ENCODE data around the gene FAM181A.

Gene FAM181A

DNA sequence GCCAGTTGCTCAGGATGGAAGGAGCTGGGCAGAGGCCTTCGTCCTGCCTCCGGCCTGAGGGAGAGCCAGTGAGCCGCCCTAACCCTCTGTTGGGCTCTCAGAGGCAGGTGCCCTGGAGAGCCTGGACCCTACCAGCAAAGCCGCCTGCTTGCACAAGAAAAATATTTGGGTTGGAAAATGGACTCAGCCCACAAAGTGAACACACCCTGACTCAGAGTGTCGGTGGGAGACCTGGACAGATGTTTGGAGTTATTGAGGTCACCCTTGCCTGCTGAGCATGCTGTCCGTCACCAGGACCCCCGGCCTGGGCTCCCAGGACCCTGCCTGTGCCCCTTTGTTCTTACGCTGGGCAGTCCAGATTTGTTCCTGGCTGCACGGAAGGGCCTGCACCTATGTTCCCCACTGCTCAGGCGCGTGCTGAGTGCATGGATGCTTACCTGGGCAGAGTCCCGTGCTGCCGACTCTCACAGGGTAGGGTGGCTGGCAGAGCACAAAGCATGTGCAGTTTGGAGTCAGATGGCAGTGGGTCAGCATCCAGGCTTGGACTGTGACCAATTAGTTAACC, 22.4 kb downstream of the FAM181A start:
- CTCF ChIA-PET, result interaction anchor here (2.0 kb wide), 1 partner anchor 10 kb away, joined by 13 read pairs; no protein-coding TSS in a partner anchor
- POLR2A ChIA-PET, result interaction anchor here (1.5 kb wide), 1 partner anchor 9 kb away, joined by 5 read pairs; no protein-coding TSS in a partner anchor
- DNase-seq (ENCODE audit: extremely low spot score), result no peak
- TF ChIP-seq LEF1 (IDR thresholded peaks at IDR 0.05; ENCODE audit: borderline replicate concordance), result no peak
- TF ChIP-seq SP1 (IDR thresholded peaks at IDR 0.05), result no peak
- no peak for TF ChIP-seq CTBP1 (IDR thresholded peaks at IDR 0.05; ENCODE audit: borderline replicate concordance)
- TF ChIP-seq FOXM1 (IDR thresholded peaks at IDR 0.05; ENCODE audit: borderline replicate concordance), result no peak
- TF ChIP-seq SUZ12 (IDR thresholded peaks at IDR 0.05), result no peak
- TF ChIP-seq HDGF (IDR thresholded peaks at IDR 0.05; ENCODE audit: borderline replicate concordance), result no peak

DNA sequence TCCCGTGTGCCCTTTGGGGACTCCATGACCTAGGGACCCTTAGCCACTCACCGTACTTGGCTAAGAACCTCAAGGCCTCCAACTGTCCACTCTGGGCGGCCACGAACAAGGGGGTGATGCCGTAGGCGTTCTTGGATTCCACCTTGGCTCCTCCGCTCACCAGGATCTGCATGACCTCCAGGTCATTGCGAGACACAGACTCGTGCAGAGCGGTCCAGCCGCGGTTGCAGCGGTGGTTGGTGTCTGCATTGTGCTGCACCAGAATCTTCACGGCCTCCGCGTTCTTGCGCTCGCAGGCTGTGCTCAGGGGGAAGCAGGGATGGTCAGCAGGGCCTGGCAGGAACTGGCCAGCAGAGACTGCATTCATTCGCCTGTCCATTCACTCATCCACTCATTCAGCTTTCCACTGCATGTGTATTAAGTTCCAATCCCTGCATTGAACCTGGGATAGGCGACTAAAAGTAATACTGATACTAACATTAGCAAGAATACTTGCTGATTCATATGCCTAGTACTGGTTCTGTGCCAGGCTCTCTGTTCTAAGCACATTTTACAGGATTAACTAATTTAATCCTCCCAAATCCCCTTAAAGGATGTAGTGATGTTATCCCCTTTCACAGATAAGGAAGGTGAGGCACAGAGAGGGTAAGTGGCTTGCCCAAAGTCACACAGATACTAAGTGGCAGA, 23.9 kb downstream of the FAM181A start:
- ChIA-PET POLR2A (no interaction called here), CTCF (interaction anchor here (1.0 kb wide), 1 partner anchor 11 kb away, joined by 4 read pairs; no protein-coding TSS in a partner anchor)
- DNase-seq (ENCODE audit: extremely low spot score), result no peak
- TF ChIP-seq, protein P1, sequence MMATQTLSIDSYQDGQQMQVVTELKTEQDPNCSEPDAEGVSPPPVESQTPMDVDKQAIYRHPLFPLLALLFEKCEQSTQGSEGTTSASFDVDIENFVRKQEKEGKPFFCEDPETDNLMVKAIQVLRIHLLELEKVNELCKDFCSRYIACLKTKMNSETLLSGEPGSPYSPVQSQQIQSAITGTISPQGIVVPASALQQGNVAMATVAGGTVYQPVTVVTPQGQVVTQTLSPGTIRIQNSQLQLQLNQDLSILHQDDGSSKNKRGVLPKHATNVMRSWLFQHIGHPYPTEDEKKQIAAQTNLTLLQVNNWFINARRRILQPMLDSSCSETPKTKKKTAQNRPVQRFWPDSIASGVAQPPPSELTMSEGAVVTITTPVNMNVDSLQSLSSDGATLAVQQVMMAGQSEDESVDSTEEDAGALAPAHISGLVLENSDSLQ (IDR thresholded peaks at IDR 0.05), result no peak
- TF ChIP-seq SP1 (IDR thresholded peaks at IDR 0.05) (no peak), FOXA1 (IDR thresholded peaks at IDR 0.05) (no peak), TARDBP (IDR thresholded peaks at IDR 0.05) (no peak), ELF4 (IDR thresholded peaks at IDR 0.05) (no peak), ZNF384 (IDR thresholded peaks at IDR 0.05) (no peak), HDGF (IDR thresholded peaks at IDR 0.05; ENCODE audit: borderline replicate concordance) (no peak), FOXK2 (IDR thresholded peaks at IDR 0.05) (no peak), ARNT (IDR thresholded peaks at IDR 0.05) (no peak), BHLHE40 (IDR thresholded peaks at IDR 0.05; ENCODE audit: borderline replicate concordance) (no peak), CTBP1 (IDR thresholded peaks at IDR 0.05; ENCODE audit: borderline replicate concordance) (no peak), SUZ12 (IDR thresholded peaks at IDR 0.05) (no peak), FOXM1 (IDR thresholded peaks at IDR 0.05; ENCODE audit: borderline replicate concordance) (no peak), L3MBTL2 (conservative IDR thresholded peaks at IDR 0.05) (no peak)

DNA sequence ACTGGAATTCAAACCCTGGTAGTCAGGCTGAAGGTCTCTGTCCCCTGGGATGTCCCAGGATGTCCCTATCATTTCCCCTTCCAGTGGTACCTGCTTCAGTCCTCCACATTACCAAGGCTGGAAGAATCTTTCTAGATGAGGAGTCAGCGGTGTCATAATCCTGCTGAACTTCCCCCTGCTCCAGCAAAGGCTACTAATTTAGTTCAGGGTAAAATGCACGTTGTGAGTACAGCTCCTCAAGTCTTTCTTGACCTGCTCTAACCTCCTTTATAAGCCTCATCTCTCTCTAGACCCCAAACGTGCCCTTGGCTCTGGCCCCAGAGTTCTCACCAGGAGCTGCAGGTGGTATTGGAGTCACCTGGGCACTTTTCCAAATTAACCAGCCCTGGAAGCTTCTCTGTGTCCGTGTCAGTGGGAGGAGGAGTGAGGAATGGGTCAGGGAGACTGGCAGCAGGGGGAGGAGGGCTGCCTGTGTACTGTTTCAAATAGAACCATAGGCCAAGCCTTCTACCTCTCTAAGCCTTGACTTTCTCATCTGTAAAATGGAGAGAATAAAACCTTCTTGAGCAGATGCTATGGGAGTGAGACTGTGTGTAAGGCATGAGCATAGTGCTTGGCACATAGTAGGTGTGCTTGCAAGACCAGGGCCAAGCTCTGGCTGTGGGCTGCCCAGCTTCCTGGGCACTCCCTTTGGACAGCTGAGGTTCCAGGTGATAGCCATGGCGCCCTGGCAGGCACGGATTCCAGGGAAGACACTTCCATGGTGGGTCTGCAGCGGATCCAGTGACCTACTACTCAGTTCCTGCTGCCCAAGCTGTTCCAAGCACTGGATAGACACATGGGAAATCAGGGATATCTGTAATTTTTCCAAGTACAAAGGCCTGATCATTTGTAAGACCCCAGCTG, 24.7 kb downstream of the FAM181A start:
- no peak for DNase-seq (ENCODE audit: extremely low spot score)
- ChIA-PET CTCF (interaction anchor here (1.0 to 1.4 kb wide), 2 partner anchors 12 kb away, joined by 4 to 5 read pairs; no protein-coding TSS in a partner anchor), POLR2A (no interaction called here)
- TF ChIP-seq ELF4 (IDR thresholded peaks at IDR 0.05) (no peak), NFRKB (IDR thresholded peaks at IDR 0.05) (no peak), CTBP1 (IDR thresholded peaks at IDR 0.05; ENCODE audit: borderline replicate concordance) (no peak)

DNA sequence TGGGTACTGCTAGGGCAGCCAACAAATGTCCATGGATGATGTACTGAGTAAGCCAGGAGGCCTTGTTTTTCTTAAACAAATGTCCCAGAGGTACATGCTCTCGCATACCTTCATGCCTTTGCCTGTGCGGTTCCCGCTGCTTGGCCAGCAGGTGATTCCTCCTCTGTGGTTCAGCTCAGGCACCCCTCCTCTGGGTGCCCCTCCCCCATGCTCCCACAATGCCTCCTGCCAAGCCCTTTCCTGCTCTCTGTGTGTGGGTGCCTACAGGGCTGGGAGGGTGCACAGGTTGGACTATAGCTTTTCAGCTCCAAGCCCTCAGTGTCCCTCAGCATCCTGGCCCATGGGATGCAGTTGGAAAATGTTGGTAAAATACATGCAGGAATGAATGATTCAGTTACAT, 25.7 kb downstream of the FAM181A start:
- no peak for DNase-seq (ENCODE audit: extremely low spot score)
- CTCF ChIA-PET, result interaction anchor here (1.0 to 1.4 kb wide), 2 partner anchors 10 to 13 kb away, joined by 3 to 5 read pairs; no protein-coding TSS in a partner anchor
- POLR2A ChIA-PET, result no interaction called here
- no peak for TF ChIP-seq ZNF384 (IDR thresholded peaks at IDR 0.05)
- TF ChIP-seq, protein P1 (IDR thresholded peaks at IDR 0.05), result no peak
- no peak for TF ChIP-seq FOXM1 (IDR thresholded peaks at IDR 0.05; ENCODE audit: borderline replicate concordance)
- TF ChIP-seq TARDBP (IDR thresholded peaks at IDR 0.05), result no peak
- TF ChIP-seq ARNT (IDR thresholded peaks at IDR 0.05), result no peak
- no peak for TF ChIP-seq BHLHE40 (IDR thresholded peaks at IDR 0.05; ENCODE audit: borderline replicate concordance)
- TF ChIP-seq ELF4 (IDR thresholded peaks at IDR 0.05), result no peak
- no peak for TF ChIP-seq SUZ12 (IDR thresholded peaks at IDR 0.05)
- no peak for TF ChIP-seq FOXK2 (IDR thresholded peaks at IDR 0.05)
- no peak for TF ChIP-seq LEF1 (IDR thresholded peaks at IDR 0.05; ENCODE audit: borderline replicate concordance)
- no peak for TF ChIP-seq SP1 (IDR thresholded peaks at IDR 0.05)
- TF ChIP-seq NFRKB (IDR thresholded peaks at IDR 0.05), result no peak
- TF ChIP-seq HDGF (IDR thresholded peaks at IDR 0.05; ENCODE audit: borderline replicate concordance), result no peak
- TF ChIP-seq FOXA1 (IDR thresholded peaks at IDR 0.05), result no peak
- TF ChIP-seq L3MBTL2 (conservative IDR thresholded peaks at IDR 0.05), result no peak

DNA sequence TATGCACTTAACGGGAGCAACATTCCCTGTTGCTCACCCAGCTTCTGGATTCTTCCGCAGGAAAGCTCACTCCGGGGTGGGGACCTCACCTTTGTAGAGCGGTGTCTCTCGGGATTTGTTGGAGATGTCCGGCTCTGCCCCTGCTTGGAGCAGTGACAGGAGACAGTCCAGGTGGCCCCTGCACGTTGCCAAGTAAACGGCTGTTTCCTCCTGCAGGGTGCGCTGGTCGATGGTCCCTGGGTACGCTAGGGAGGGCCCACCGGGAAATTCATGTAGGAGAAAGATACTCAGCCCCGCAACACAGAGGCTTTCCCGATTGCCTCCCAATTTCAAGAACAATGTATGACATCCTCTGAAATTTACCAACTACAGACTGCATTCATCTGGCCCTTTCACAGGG, 26.1 kb downstream of the FAM181A start:
- DNase-seq (ENCODE audit: extremely low spot score), result peak; percentile 16
- ChIA-PET POLR2A (no interaction called here), CTCF (interaction anchor here (1.0 to 1.4 kb wide), 2 partner anchors 10 to 13 kb away, joined by 3 to 5 read pairs; no protein-coding TSS in a partner anchor)
- TF ChIP-seq SP1 (IDR thresholded peaks at IDR 0.05) (no peak), HDGF (IDR thresholded peaks at IDR 0.05; ENCODE audit: borderline replicate concordance) (no peak), NFRKB (IDR thresholded peaks at IDR 0.05) (no peak), LEF1 (IDR thresholded peaks at IDR 0.05; ENCODE audit: borderline replicate concordance) (no peak), FOXK2 (IDR thresholded peaks at IDR 0.05) (no peak), TARDBP (IDR thresholded peaks at IDR 0.05) (no peak), SUZ12 (IDR thresholded peaks at IDR 0.05) (no peak), L3MBTL2 (conservative IDR thresholded peaks at IDR 0.05) (no peak), FOXA1 (IDR thresholded peaks at IDR 0.05) (no peak), CTBP1 (IDR thresholded peaks at IDR 0.05; ENCODE audit: borderline replicate concordance) (no peak), ZNF384 (IDR thresholded peaks at IDR 0.05) (no peak), ELF4 (IDR thresholded peaks at IDR 0.05) (no peak), FOXM1 (IDR thresholded peaks at IDR 0.05; ENCODE audit: borderline replicate concordance) (no peak)
